ENCODE measurements around the gene IP6K3. TPM values are rescaled to one million over a fixed set of nuclear protein-coding genes. Genes with fewer than 3 reads are reported as not detected.

The IP6K3 gene
- total RNA-seq, 2 donors from 2014 or later = 2.5 to 3.1 TPM

DNA sequence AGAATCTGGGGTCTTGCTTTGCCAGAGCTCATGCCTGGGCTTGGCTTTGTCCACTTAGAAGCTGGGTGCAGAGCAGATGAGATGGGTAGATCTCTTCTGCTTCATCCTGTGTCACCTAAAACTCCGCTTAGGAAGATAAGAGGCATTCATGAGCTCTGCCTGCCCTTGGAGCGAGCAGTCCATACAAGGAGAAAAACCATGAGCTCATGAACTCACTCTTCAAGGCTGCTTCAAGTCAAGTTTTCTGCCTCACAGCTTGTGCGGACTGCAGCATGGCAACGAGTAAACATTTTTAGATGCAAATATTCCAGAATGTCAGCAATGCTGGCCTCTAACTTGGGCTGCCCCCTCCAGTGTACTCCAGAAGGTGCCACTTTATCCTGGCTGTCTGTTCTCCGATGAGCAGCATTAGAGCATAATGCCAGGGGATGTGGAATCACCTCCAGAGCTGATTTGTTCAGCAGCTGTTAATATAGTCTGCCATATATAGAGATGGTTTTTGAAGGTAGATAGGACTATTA is 24.5 kb downstream of the IP6K3 start:
- H3K4me1 ChIP-seq (replicated peaks) = peaks cover 6% of the 10 kb centered on the region

DNA sequence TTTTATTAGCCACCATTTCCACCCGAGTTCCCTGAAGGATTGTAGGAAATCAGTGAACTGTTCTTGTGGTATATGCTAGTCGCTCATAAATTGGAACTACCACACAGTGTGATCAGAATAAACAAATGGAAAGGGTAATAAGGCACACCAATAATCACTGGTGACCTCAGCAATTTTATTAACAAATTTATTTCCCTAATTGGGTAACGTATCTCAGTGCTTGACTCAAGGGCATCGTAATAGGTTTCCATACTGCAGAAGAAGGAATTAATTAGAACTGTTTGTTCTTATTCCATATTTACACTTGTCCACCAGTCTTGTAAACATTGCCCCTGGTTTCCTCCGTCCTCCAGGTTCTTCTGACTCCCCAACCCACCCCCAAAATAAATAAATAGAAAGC is 25.2 kb downstream of the IP6K3 start:
- Histone ChIP-seq H3K27me3 (replicated peaks; ENCODE audit: insufficient read depth) (no peaks in the 10 kb centered on the region), H3K4me1 (replicated peaks) (peaks cover 12% of the 10 kb centered on the region), H3K36me3 (no peaks in the 10 kb centered on the region), H3K27ac (peak overlapping the region; percentile 57 to 76), H3K9me3 (no peaks in the 10 kb centered on the region), H3K4me3 (no peak overlapping the region)
- DNase-seq (ENCODE audit: low spot score) = no peak
- TF ChIP-seq POLR2AphosphoS5 (IDR thresholded peaks at IDR 0.05) (peak; percentile 69), POLR2A (IDR thresholded peaks at IDR 0.05) (no peak)
- 52% methylated on average over 5 of the region's 5 CpGs for WGBS
- intact Hi-C loops (cut with DNase I) = no loop called here

More for the DNA sequence above, 24.5 kb downstream of the IP6K3 start:
- intact Hi-C loops (cut with DNase I) = no loop called here
- WGBS = 87% methylated on average over 5 of the region's 5 CpGs
- Histone ChIP-seq H3K36me3 (no peaks in the 10 kb centered on the region), H3K9me3 (no peaks in the 10 kb centered on the region), H3K4me3 (no peak overlapping the region), H3K27me3 (replicated peaks; ENCODE audit: insufficient read depth) (no peaks in the 10 kb centered on the region), H3K27ac (peak overlapping the region; percentile 57 to 76)
- no peak for DNase-seq (ENCODE audit: low spot score)
- TF ChIP-seq, protein P1, sequence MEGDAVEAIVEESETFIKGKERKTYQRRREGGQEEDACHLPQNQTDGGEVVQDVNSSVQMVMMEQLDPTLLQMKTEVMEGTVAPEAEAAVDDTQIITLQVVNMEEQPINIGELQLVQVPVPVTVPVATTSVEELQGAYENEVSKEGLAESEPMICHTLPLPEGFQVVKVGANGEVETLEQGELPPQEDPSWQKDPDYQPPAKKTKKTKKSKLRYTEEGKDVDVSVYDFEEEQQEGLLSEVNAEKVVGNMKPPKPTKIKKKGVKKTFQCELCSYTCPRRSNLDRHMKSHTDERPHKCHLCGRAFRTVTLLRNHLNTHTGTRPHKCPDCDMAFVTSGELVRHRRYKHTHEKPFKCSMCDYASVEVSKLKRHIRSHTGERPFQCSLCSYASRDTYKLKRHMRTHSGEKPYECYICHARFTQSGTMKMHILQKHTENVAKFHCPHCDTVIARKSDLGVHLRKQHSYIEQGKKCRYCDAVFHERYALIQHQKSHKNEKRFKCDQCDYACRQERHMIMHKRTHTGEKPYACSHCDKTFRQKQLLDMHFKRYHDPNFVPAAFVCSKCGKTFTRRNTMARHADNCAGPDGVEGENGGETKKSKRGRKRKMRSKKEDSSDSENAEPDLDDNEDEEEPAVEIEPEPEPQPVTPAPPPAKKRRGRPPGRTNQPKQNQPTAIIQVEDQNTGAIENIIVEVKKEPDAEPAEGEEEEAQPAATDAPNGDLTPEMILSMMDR (IDR thresholded peaks at IDR 0.05) = no peak
- TF ChIP-seq POLR2AphosphoS5 (IDR thresholded peaks at IDR 0.05) = no peak
- no peak for TF ChIP-seq POLR2A (IDR thresholded peaks at IDR 0.05)

DNA sequence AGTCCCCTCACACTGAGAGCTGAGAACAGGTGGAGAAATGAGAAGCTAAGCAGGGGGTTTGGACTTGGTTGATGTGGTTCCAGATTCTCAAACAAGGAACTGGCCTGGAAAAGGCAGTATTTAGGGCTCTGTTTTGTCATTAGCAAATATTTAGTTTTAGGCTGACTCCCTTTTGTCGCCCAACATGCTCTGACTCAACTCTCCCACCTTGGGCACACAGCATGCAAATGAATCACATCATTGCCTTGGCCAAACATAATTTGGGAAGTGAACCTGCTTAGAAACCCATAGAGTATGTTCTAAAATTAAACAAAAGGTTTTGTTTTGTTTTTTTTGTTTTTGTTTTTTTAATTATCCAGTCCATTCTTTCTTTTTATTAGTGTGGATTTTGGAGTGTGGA is 25.7 kb downstream of the IP6K3 start:
- no peaks in the 10 kb centered on the region for H3K27me3 ChIP-seq (replicated peaks; ENCODE audit: insufficient read depth)
- TF ChIP-seq, protein P1 (IDR thresholded peaks at IDR 0.05) = no peak
- TF ChIP-seq POLR2AphosphoS5 (IDR thresholded peaks at IDR 0.05) (no peak), POLR2A (IDR thresholded peaks at IDR 0.05) (no peak)
- intact Hi-C loops (cut with DNase I) = no loop called here
- peaks cover 17% of the 10 kb centered on the region for H3K4me1 ChIP-seq (replicated peaks)
- DNase-seq (ENCODE audit: low spot score) = no peak
- WGBS = 47% methylated on average over 1 of the region's 1 CpG
- H3K4me3 ChIP-seq = no peak overlapping the region
- H3K36me3 ChIP-seq = no peaks in the 10 kb centered on the region
- peak overlapping the region; percentile 57 to 76 for H3K27ac ChIP-seq
- no peaks in the 10 kb centered on the region for H3K9me3 ChIP-seq

DNA sequence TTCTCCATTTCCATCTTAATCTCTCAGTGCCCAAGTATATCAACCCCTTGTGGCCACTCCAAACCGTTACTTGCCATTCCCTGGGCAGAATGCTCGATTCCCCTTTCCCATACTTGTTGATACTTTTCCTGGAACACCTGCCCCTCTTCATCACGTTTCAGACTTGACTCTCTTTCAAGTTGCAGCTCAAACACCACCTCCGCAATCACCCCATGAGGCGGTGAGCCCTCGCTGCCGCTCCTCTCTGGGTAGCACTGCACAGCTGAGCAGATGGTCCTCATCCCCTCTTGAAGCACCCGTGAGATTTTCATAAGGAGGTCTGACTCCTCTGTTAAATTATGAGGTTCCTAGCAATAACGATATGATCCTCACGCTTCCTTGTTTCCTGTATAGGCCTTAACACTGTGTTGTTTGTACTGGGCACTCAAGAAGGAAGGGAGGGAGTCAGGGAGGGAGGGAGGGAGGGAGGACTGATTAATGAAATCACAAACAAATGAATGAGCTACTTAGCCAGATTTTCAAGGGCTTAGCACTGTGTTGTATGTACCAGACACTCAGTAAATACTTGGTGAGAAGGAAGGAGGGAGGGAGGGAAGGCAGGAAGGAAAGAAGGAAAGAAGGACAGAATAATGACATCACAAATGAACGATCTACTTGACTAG is 27.2 kb downstream of the IP6K3 start:
- 68% methylated on average over 11 of the region's 11 CpGs for WGBS
- Histone ChIP-seq H3K4me1 (replicated peaks) (peaks cover 19% of the 10 kb centered on the region), H3K4me3 (no peak overlapping the region), H3K9me3 (no peaks in the 10 kb centered on the region), H3K27ac (peak overlapping the region; percentile 69 to 76), H3K27me3 (replicated peaks; ENCODE audit: insufficient read depth) (no peaks in the 10 kb centered on the region), H3K36me3 (no peaks in the 10 kb centered on the region)
- intact Hi-C loops (cut with DNase I) = no loop called here
- TF ChIP-seq, protein P1 (IDR thresholded peaks at IDR 0.05) = no peak
- TF ChIP-seq POLR2AphosphoS5 (IDR thresholded peaks at IDR 0.05) (no peak), POLR2A (IDR thresholded peaks at IDR 0.05) (no peak)
- DNase-seq (ENCODE audit: low spot score) = no peak

DNA sequence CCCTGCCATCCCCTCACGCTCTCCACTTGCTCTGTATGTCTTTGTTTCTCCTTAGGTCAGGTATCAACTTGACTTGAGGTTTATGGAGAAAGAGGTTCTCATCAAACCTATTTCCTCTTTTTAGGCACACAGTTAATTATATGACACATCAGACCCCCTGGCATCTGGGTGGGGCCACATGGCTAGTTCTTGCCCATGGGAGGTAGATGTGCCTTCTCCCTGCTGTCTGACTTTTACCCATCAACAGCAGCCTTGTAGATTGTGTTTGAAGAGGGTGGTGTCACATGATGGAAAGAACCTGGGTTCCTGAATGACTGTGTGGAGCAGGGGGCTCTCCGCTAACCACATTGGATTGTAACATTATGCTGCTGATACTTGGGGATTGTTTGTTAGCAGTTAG is 28.0 kb downstream of the IP6K3 start:
- H3K27ac ChIP-seq = peak overlapping the region; percentile 69 to 76
- TF ChIP-seq, protein P1 (IDR thresholded peaks at IDR 0.05) = no peak
- TF ChIP-seq POLR2A (IDR thresholded peaks at IDR 0.05) (no peak), POLR2AphosphoS5 (IDR thresholded peaks at IDR 0.05) (no peak)
- no peak overlapping the region for H3K4me3 ChIP-seq
- no peaks in the 10 kb centered on the region for H3K9me3 ChIP-seq
- H3K4me1 ChIP-seq (replicated peaks) = peaks cover 19% of the 10 kb centered on the region
- intact Hi-C loops (cut with DNase I) = no loop called here
- no peaks in the 10 kb centered on the region for H3K27me3 ChIP-seq (replicated peaks; ENCODE audit: insufficient read depth)
- DNase-seq (ENCODE audit: low spot score) = no peak
- H3K36me3 ChIP-seq = no peaks in the 10 kb centered on the region
- 79% methylated on average over 2 of the region's 2 CpGs for WGBS
